Stimulated activated CD8-positive, alpha-beta memory T cell treated with anti-CD3 and anti-CD28 coated beads, Interleukin-2, amount 100 ng/mL, for 48 hours (primary cell): Measurements from ENCODE around the gene COL4A2.
A peak's percentile ranks its signal among the peaks of the same experiment; 100 is the strongest.

Source experiments
- DNase-seq, 2 donors: peaks; one replicate each; pipeline ENCODE4 v3.0.0-alpha.2; 2020; ENCODE audit warnings: low read depth in 2 of 2

Gene COL4A2

GRCh38 chr13:110290153-110290552, 16.9 kb upstream of the COL4A2 start:
- no peak for DNase-seq

- no peak for DNase-seq
These were observed 16.3 kb upstream of the COL4A2 start for GRCh38 chr13:110290826-110291225.

- no peak for DNase-seq
These were observed 15.8 kb upstream of the COL4A2 start for GRCh38 chr13:110291286-110291685.

GRCh38 chr13:110293037-110293436, 14.0 kb upstream of the COL4A2 start:
- no peak for DNase-seq

- DNase-seq = no peak
These were observed 13.4 kb upstream of the COL4A2 start for GRCh38 chr13:110293649-110294048.

GRCh38 chr13:110294146-110294545, 12.9 kb upstream of the COL4A2 start:
- DNase-seq = no peak

GRCh38 chr13:110294622-110295021, 12.5 kb upstream of the COL4A2 start:
- no peak for DNase-seq

- DNase-seq = no peak
These were observed 10.1 kb upstream of the COL4A2 start for GRCh38 chr13:110297011-110297410.

- no peak for DNase-seq
These were observed 9.1 kb upstream of the COL4A2 start for GRCh38 chr13:110297766-110298504.

GRCh38 chr13:110298505-110299282, 8.4 kb upstream of the COL4A2 start:
- DNase-seq = peak; percentile 27 to 32

- no peak for DNase-seq
These were observed 7.7 kb upstream of the COL4A2 start for GRCh38 chr13:110299283-110299840.

- DNase-seq = no peak
These were observed 6.8 kb upstream of the COL4A2 start for GRCh38 chr13:110300090-110300815.

- no peak for DNase-seq
These were observed 6.0 kb upstream of the COL4A2 start for GRCh38 chr13:110301083-110301482.

- no peak for DNase-seq
These were observed 5.2 kb upstream of the COL4A2 start for GRCh38 chr13:110301606-110302553.

- no peak for DNase-seq
These were observed 4.1 kb upstream of the COL4A2 start for GRCh38 chr13:110302997-110303396.

- DNase-seq = no peak
These were observed 3.4 kb upstream of the COL4A2 start for GRCh38 chr13:110303644-110304043.

GRCh38 chr13:110304256-110304655, 2.8 kb upstream of the COL4A2 start:
- no peak for DNase-seq

GRCh38 chr13:110305001-110305400, 2.1 kb upstream of the COL4A2 start:
- DNase-seq = no peak

- DNase-seq = no peak
These were observed 1.5 kb upstream of the COL4A2 start for GRCh38 chr13:110305544-110305943.

- DNase-seq = no peak
These were observed 1.1 kb upstream of the COL4A2 start for GRCh38 chr13:110305949-110306339.

- no peak for DNase-seq
These were observed 634 bp upstream of the COL4A2 start for GRCh38 chr13:110306340-110306959.
